Measurements from ENCODE around the gene TWF2.

Gene TWF2

DNA sequence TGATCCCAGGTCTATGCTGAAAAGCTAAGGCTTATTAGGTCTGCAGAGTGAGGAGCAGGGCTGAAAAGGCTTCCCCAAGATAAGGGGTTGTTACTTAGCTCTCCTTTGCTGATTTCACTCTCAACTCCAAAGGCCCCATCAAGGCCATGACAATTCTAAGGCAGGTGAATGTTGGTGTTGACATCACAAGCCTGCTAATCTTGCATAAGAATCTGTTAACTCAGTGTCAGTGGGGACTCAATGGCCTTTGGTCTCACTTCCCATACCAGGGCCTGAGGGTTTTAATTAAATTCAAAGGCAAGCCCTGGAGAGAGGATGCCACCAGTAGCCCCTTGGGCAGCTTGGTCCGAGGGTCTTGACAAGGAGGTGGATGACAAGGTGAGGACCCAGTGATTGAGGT is 50.4 kb downstream of the TWF2 start:
- DNase-seq (ENCODE audit: low read depth): peak; percentile 54
- TF ChIP-seq, protein P1, sequence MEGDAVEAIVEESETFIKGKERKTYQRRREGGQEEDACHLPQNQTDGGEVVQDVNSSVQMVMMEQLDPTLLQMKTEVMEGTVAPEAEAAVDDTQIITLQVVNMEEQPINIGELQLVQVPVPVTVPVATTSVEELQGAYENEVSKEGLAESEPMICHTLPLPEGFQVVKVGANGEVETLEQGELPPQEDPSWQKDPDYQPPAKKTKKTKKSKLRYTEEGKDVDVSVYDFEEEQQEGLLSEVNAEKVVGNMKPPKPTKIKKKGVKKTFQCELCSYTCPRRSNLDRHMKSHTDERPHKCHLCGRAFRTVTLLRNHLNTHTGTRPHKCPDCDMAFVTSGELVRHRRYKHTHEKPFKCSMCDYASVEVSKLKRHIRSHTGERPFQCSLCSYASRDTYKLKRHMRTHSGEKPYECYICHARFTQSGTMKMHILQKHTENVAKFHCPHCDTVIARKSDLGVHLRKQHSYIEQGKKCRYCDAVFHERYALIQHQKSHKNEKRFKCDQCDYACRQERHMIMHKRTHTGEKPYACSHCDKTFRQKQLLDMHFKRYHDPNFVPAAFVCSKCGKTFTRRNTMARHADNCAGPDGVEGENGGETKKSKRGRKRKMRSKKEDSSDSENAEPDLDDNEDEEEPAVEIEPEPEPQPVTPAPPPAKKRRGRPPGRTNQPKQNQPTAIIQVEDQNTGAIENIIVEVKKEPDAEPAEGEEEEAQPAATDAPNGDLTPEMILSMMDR (IDR thresholded peaks at IDR 0.05; ENCODE audit: low read depth, low read length): no peak
- TF ChIP-seq, protein P2, sequence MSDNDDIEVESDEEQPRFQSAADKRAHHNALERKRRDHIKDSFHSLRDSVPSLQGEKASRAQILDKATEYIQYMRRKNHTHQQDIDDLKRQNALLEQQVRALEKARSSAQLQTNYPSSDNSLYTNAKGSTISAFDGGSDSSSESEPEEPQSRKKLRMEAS (IDR thresholded peaks at IDR 0.05; ENCODE audit: low read depth, low read length): no peak
- TF ChIP-seq MYC (IDR thresholded peaks at IDR 0.05; ENCODE audit: low read depth, low read length) (no peak), POLR2A (IDR thresholded peaks at IDR 0.05; ENCODE audit: extremely low read depth, insufficient read length) (no peak)
- no peak overlapping the region for H3K4me3 ChIP-seq (ENCODE audit: low read depth, low read length)

DNA sequence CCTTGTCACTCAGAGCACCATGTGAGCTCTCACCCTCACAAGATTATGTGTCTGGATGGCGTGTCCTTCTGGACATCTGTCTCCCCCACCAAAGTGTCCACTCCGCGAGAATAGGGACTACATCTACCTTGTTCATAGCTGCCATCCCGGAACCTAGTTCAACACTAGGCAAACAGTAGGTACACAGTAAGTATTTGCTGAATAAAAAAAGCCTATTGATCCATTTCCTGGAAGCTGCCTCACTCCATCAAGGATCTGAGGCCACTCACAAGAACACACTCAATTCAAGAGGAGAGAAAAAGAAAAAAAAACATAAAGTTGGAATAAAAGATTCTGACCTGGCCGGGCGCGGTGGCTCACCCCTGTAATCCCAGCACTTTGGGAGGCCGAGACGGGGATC is 52.2 kb downstream of the TWF2 start:
- no peak for TF ChIP-seq MYC (IDR thresholded peaks at IDR 0.05; ENCODE audit: low read depth, low read length)
- no peak for DNase-seq (ENCODE audit: low read depth)
- H3K4me3 ChIP-seq (ENCODE audit: low read depth, low read length): no peak overlapping the region

DNA sequence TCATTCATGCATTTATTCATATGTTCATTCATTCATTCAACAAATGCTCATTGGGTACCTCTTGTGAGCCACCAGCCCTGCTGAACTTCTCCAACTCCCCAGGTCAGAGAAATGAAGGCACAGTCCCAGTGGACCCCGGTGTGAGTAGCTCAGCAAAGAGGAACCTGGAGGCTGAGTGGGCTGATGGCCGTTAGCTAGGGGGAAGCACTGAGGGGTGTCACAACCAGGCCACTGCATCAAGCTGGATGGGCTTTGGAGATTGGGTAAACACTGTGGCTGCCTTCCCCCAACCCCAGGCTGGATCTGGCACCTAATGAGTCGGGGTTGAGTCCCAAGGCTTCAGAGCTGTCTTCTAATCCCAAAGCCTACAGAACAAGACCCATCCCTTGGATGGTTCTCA is 53.1 kb downstream of the TWF2 start:
- H3K4me3 ChIP-seq (ENCODE audit: low read depth, low read length): peak overlapping the region; percentile 55
- TF ChIP-seq, protein P1 (IDR thresholded peaks at IDR 0.05; ENCODE audit: low read depth, low read length): no peak
- no peak for TF ChIP-seq POLR2A (IDR thresholded peaks at IDR 0.05; ENCODE audit: extremely low read depth, insufficient read length)
- TF ChIP-seq, protein P2 (IDR thresholded peaks at IDR 0.05; ENCODE audit: low read depth, low read length): no peak
- no peak for TF ChIP-seq MYC (IDR thresholded peaks at IDR 0.05; ENCODE audit: low read depth, low read length)
- peak; percentile 98 for DNase-seq (ENCODE audit: low read depth)

DNA sequence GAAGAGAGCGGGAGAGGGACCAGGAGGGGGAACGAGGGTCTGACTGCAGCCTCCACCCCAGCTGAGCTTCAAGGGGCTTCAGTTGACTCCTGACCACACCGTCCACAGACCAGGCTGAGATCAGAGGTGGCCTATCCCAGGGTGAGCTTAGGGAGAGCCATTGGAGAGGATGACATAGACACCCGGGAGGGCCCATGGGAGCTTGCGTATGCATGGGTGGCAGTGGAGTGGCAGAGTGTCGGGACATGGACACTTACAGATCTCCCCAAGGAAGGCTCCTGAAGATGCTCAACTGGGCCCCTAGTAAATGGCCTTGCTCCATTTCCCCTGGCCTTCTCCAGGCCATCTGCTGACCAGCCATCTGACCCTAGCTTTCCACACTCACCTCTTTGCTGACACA is 53.6 kb downstream of the TWF2 start:
- peak overlapping the region; percentile 55 for H3K4me3 ChIP-seq (ENCODE audit: low read depth, low read length)
- no peak for TF ChIP-seq POLR2A (IDR thresholded peaks at IDR 0.05; ENCODE audit: extremely low read depth, insufficient read length)
- no peak for TF ChIP-seq MYC (IDR thresholded peaks at IDR 0.05; ENCODE audit: low read depth, low read length)
- TF ChIP-seq, protein P1 (IDR thresholded peaks at IDR 0.05; ENCODE audit: low read depth, low read length): no peak
- TF ChIP-seq, protein P2 (IDR thresholded peaks at IDR 0.05; ENCODE audit: low read depth, low read length): no peak
- no peak for DNase-seq (ENCODE audit: low read depth)

DNA sequence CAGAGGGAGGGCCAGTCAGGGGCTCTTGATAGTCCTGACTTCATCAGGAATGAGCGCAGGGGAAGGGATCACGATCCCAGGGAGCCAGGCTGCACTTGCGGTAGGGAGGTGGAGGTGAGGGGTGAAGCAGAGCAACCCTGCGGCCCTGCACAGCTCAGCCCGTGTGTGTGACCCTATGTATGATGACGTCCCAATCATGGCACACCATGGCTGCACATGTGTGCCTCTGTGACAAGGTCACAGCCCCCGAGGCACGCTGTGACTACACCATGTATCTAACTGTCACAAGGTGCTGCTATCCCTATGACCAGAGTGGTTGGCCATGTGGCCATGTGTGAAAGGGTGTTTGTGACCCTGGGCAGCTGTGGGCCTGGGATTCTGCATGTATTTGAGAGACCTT is 54.3 kb downstream of the TWF2 start:
- DNase-seq (ENCODE audit: low read depth): no peak
- TF ChIP-seq, protein P2 (IDR thresholded peaks at IDR 0.05; ENCODE audit: low read depth, low read length): no peak
- TF ChIP-seq POLR2A (IDR thresholded peaks at IDR 0.05; ENCODE audit: extremely low read depth, insufficient read length): no peak
- TF ChIP-seq, protein P1 (IDR thresholded peaks at IDR 0.05; ENCODE audit: low read depth, low read length): no peak
- no peak for TF ChIP-seq MYC (IDR thresholded peaks at IDR 0.05; ENCODE audit: low read depth, low read length)
- no peak overlapping the region for H3K4me3 ChIP-seq (ENCODE audit: low read depth, low read length)

DNA sequence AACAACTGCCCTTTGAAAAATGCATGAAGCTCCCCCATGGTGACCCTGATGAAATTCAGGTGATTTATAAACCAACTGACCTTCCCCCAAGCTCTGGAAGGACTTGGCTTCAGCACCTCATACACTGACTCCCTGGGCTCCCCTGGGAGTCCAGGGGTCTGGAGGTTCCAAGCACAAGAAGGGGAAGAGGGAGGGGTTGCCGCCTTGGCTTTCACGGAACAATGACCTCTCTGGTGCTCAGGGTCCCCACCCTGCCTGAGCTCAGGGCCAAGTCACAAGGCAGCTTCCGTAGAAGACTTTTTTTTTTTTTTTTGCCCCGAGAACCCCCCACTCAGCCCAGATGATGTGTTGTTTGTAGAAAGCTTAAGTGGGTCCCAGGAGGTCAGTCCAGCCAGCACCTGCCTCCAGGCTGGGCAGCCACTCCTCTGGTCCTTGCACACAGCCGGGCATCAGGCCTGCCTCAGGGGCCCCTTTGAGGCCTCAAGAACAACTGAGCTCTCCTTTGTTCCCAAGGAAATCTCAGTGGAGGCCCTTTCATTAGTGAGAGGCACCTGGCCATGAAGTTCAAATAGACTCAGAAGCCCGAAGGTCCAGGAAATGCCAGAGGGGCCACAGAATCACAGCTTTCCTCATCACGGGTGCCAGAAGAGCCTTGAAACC is 55.0 kb downstream of the TWF2 start:
- DNase-seq (ENCODE audit: low read depth): peak; percentile 26
- H3K4me3 ChIP-seq (ENCODE audit: low read depth, low read length): no peak overlapping the region
- TF ChIP-seq MYC (IDR thresholded peaks at IDR 0.05; ENCODE audit: low read depth, low read length) (no peak), POLR2A (IDR thresholded peaks at IDR 0.05; ENCODE audit: extremely low read depth, insufficient read length) (no peak)
- TF ChIP-seq, protein P2 (IDR thresholded peaks at IDR 0.05; ENCODE audit: low read depth, low read length): no peak
- TF ChIP-seq, protein P1 (IDR thresholded peaks at IDR 0.05; ENCODE audit: low read depth, low read length): no peak

Data from NB4 (cell line).